Neural crest cell (in vitro differentiated cells): ENCODE data around the gene FETUB. TPM values are rescaled to one million over a fixed set of nuclear protein-coding genes. Genes with fewer than 3 reads are reported as not detected.

Source experiments
- DNase-seq: peaks from one replicate; pipeline ENCODE4 v3.0.0; 2021; ENCODE audit warnings: low read depth, mixed read lengths, low spot score
- H3K27ac Mint-ChIP-seq: one replicate; pipeline ENCODE4 v1.8.0; 2021; ENCODE audit warnings: mild to moderate bottlenecking, mixed read lengths; ENCODE audit not compliant: unreplicated experiment
- H3K27me3 Mint-ChIP-seq: 2 replicates; pipeline ENCODE4 v1.8.0; 2021; ENCODE audit warnings: low read depth, mild to moderate bottlenecking, mixed read lengths
- H3K36me3 Mint-ChIP-seq: 2 replicates; pipeline ENCODE4 v1.8.0; 2021; ENCODE audit warnings: low read depth, mild to moderate bottlenecking, mixed read lengths
- H3K4me1 Mint-ChIP-seq: 2 replicates; pipeline ENCODE4 v1.8.0; 2021; ENCODE audit warnings: mixed read lengths
- H3K4me3 Mint-ChIP-seq: one replicate; pipeline ENCODE4 v1.8.0; 2021; ENCODE audit warnings: mild to moderate bottlenecking, mixed read lengths
- H3K9me3 Mint-ChIP-seq: 2 replicates; pipeline ENCODE4 v1.8.0; 2021; ENCODE audit warnings: mixed read lengths
- CTCF ChIP-seq: fragments of 200-600 bp; sonication (generic); conservative IDR thresholded peaks from 2 replicates; pipeline ENCODE4 v1.5.0; 2021; ENCODE audit warnings: antibody characterized with exemption, mild to moderate bottlenecking
- total RNA-seq: library from RNA; stranded (reverse); gene quantifications from 2 replicates; pipeline ENCODE4 v1.2.1, GENCODE V29; 2021

The FETUB gene
- total RNA-seq, 1 donor from 2014 or later: not detected

GRCh38 chr3:186614597-186615483, 25.4 kb upstream of the FETUB start:
- H3K27ac Mint-ChIP-seq: no peak overlapping the region
- H3K36me3 Mint-ChIP-seq: no peaks in the 10 kb centered on the region
- H3K4me1 Mint-ChIP-seq: peaks cover 12% of the 10 kb centered on the region
- peak; percentile 95 for TF ChIP-seq CTCF
- H3K4me3 Mint-ChIP-seq: no peak overlapping the region
- peak; percentile 76 for DNase-seq
- no peaks in the 10 kb centered on the region for H3K9me3 Mint-ChIP-seq
- H3K27me3 Mint-ChIP-seq: peaks cover 57% of the 10 kb centered on the region

- TF ChIP-seq CTCF: no peak
- no peak overlapping the region for H3K27ac Mint-ChIP-seq
- no peak overlapping the region for H3K4me3 Mint-ChIP-seq
- no peaks in the 10 kb centered on the region for H3K36me3 Mint-ChIP-seq
- peaks cover 12% of the 10 kb centered on the region for H3K4me1 Mint-ChIP-seq
- H3K9me3 Mint-ChIP-seq: no peaks in the 10 kb centered on the region
- H3K27me3 Mint-ChIP-seq: peaks cover 60% of the 10 kb centered on the region
- no peak for DNase-seq
These were observed 23.9 kb upstream of the FETUB start for GRCh38 chr3:186616299-186616617.

- Mint-ChIP-seq H3K4me3 (no peak overlapping the region), H3K27me3 (peaks cover 65% of the 10 kb centered on the region)
These were observed 22.9 kb upstream of the FETUB start for GRCh38 chr3:186617036-186617946.

GRCh38 chr3:186618318-186618938, 21.8 kb upstream of the FETUB start:
- Mint-ChIP-seq H3K4me3 (no peak overlapping the region), H3K27ac (no peak overlapping the region), H3K36me3 (no peaks in the 10 kb centered on the region), H3K9me3 (no peaks in the 10 kb centered on the region), H3K27me3 (peaks cover 61% of the 10 kb centered on the region), H3K4me1 (peaks cover 12% of the 10 kb centered on the region)
- DNase-seq: no peak
- TF ChIP-seq CTCF: no peak

More at GRCh38 chr3:186617036-186617946, 22.9 kb upstream of the FETUB start:
- Mint-ChIP-seq H3K4me1 (peaks cover 12% of the 10 kb centered on the region), H3K9me3 (no peaks in the 10 kb centered on the region), H3K36me3 (no peaks in the 10 kb centered on the region), H3K27ac (no peak overlapping the region)
- TF ChIP-seq CTCF: peak; percentile 89
- peak; percentile 59 for DNase-seq

GRCh38 chr3:186619787-186620212, 20.4 kb upstream of the FETUB start:
- Mint-ChIP-seq H3K27ac (no peak overlapping the region), H3K4me3 (no peak overlapping the region), H3K27me3 (peaks cover 47% of the 10 kb centered on the region), H3K9me3 (no peaks in the 10 kb centered on the region), H3K4me1 (peaks cover 11% of the 10 kb centered on the region), H3K36me3 (no peaks in the 10 kb centered on the region)
- DNase-seq: no peak
- no peak for TF ChIP-seq CTCF
